ENCODE results near the gene PSTPIP1. TPM values are rescaled to one million over a fixed set of nuclear protein-coding genes. Genes with fewer than 3 reads are reported as not detected.

The PSTPIP1 gene
- total RNA-seq, 6 experiments from 2014 or later, result 1.2 to 4.9 (median 2.2) TPM

DNA sequence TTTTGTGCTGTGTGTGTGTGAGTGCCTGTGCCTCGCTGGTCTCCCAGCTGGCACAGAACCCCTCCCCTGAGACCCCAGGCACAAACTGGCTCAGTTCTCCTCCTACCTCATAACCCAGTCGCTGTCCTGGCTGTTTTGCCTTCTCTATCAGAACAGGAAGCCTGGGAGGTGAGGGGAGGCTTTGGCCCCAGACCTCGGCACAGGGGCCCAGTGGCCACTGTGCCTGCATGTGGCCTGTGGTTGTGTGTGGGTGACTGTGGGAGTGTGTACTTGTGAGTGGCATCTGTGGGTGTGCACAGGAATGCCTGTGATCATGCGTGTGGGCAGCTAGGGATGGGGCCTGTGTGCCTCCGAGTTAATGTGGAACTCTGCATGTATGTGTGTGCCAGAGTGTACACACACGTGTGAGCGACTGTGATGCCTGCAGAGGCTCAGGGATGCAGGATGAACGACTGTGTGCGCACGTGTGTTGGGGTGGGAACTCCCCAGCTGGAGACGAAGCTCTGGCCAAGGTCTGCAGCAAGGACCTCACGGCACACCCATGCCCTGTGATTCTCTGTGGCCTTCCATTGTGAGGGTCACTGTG is 32.3 kb downstream of the PSTPIP1 start:
- no peaks in the 10 kb centered on the region for H3K9me3 ChIP-seq
- no peak for TF ChIP-seq POLR2A (IDR thresholded peaks at IDR 0.05)
- H3K4me3 ChIP-seq, result no peak overlapping the region
- H3K36me3 ChIP-seq, result no peaks in the 10 kb centered on the region
- intact Hi-C loops (cut with DNase I), result loop anchor here in 1 of 2 donors (10.0 kb wide), 1 partner anchor 518 kb away; no protein-coding TSS in a partner anchor
- H3K4me1 ChIP-seq, result no peaks in the 10 kb centered on the region
- WGBS (ENCODE audit: insufficient coverage, low coverage, low lambda C conversion rate, missing lambda C conversion rate), result 90% methylated on average over 2 of the region's 12 CpGs
- no peaks in the 10 kb centered on the region for H3K27me3 ChIP-seq
- no peak overlapping the region for H3K27ac ChIP-seq
- DNase-seq (peak in 2 of 3 donors; percentile 11 to 44), ATAC-seq (no peak)

DNA sequence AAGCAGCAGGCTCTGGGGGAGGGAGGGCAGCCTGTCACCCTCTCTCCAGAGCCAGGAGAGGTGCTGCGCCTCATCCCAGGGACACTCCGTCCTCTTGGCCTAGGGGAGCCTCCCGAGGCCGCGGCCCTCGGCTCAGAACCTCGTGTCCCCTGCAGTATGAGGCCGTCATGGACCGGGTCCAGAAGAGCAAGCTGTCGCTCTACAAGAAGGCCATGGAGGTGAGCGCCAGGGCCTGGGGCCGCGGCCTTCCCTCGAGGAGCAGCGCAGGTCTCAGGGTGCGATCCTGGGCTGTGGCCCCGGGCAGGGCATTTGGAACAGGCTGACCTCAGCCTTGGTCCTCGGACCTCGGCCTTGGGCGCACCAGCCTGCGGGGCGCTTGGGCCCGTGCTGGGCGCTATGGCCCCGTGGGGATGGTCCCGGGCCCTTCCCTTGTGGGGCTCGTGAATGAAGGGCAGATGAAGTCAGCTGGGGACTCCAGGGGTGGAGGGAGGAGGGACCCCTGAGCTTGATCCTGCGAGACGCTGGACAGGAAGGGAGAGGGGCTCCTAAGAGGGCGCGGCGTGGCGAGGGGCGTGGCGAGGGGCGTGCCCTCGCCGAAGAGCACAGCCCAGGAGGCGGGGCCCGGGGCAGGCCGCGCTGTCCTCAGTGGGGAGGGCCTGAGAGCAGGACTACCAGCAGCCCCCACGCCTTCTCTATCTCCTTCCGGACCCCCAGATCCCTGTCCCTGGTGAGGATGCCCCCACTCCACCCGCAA is 32.9 kb downstream of the PSTPIP1 start:
- H3K9me3 ChIP-seq, result no peaks in the 10 kb centered on the region
- WGBS (ENCODE audit: insufficient coverage, low coverage, low lambda C conversion rate, missing lambda C conversion rate), result 63% methylated on average over 7 of the region's 45 CpGs
- no peaks in the 10 kb centered on the region for H3K4me1 ChIP-seq
- ATAC-seq (peak in 2 of 4 donors; percentile 8 to 10), DNase-seq (peak; percentile 16 to 48 (median 45))
- intact Hi-C loops (cut with DNase I), result loop anchor here in 1 of 2 donors (10.0 kb wide), 1 partner anchor 517 kb away; no protein-coding TSS in a partner anchor
- no peaks in the 10 kb centered on the region for H3K27me3 ChIP-seq
- TF ChIP-seq POLR2A (IDR thresholded peaks at IDR 0.05), result no peak
- TF ChIP-seq, protein P1, sequence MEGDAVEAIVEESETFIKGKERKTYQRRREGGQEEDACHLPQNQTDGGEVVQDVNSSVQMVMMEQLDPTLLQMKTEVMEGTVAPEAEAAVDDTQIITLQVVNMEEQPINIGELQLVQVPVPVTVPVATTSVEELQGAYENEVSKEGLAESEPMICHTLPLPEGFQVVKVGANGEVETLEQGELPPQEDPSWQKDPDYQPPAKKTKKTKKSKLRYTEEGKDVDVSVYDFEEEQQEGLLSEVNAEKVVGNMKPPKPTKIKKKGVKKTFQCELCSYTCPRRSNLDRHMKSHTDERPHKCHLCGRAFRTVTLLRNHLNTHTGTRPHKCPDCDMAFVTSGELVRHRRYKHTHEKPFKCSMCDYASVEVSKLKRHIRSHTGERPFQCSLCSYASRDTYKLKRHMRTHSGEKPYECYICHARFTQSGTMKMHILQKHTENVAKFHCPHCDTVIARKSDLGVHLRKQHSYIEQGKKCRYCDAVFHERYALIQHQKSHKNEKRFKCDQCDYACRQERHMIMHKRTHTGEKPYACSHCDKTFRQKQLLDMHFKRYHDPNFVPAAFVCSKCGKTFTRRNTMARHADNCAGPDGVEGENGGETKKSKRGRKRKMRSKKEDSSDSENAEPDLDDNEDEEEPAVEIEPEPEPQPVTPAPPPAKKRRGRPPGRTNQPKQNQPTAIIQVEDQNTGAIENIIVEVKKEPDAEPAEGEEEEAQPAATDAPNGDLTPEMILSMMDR (IDR thresholded peaks at IDR 0.05), result no peak
- H3K27ac ChIP-seq, result no peak overlapping the region
- no peak overlapping the region for H3K4me3 ChIP-seq
- no peaks in the 10 kb centered on the region for H3K36me3 ChIP-seq

DNA sequence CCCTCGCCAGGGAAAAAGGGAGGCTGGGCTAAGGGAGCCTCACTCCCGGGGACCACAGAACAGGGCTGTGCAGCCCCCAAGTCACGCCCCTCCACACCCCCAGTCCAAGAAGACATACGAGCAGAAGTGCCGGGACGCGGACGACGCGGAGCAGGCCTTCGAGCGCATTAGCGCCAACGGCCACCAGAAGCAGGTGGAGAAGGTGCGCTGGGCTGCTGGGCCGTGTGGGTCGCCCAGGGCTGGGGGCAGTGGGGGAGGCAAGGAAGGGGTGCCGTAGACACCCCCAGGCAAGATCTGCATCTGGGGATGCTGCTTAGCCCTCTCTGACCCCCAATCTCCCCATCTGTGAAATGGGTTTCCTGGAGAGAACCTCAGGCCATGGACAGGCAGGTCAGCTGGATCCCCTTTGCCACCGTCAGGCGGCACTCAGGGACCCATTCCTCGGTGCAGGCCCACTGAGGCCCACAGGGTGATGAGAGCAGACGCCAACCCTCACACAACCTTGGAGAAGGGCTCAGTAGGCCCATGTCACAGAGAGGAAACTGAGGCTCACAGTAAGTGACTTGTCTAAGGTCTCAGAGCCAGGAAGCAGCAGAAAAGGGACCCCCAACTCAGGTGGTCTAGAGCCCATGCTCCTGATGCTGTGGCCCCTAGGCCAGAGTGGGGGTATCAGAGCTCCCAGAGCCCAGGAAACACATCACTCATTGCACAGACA is 33.7 kb downstream of the PSTPIP1 start:
- ATAC-seq (no peak), DNase-seq (peak; percentile 14 to 45 (median 38))
- no peaks in the 10 kb centered on the region for H3K36me3 ChIP-seq
- intact Hi-C loops (cut with DNase I), result loop anchor here in 1 of 2 donors (10.0 kb wide), 1 partner anchor 516 kb away; no protein-coding TSS in a partner anchor
- WGBS (ENCODE audit: insufficient coverage, low coverage, low lambda C conversion rate, missing lambda C conversion rate), result 29% methylated on average over 4 of the region's 22 CpGs
- H3K4me3 ChIP-seq, result no peak overlapping the region
- TF ChIP-seq, protein P1 (IDR thresholded peaks at IDR 0.05), result no peak
- no peak for TF ChIP-seq POLR2A (IDR thresholded peaks at IDR 0.05)
- no peaks in the 10 kb centered on the region for H3K4me1 ChIP-seq
- no peaks in the 10 kb centered on the region for H3K27me3 ChIP-seq
- no peak overlapping the region for H3K27ac ChIP-seq
- no peaks in the 10 kb centered on the region for H3K9me3 ChIP-seq

DNA sequence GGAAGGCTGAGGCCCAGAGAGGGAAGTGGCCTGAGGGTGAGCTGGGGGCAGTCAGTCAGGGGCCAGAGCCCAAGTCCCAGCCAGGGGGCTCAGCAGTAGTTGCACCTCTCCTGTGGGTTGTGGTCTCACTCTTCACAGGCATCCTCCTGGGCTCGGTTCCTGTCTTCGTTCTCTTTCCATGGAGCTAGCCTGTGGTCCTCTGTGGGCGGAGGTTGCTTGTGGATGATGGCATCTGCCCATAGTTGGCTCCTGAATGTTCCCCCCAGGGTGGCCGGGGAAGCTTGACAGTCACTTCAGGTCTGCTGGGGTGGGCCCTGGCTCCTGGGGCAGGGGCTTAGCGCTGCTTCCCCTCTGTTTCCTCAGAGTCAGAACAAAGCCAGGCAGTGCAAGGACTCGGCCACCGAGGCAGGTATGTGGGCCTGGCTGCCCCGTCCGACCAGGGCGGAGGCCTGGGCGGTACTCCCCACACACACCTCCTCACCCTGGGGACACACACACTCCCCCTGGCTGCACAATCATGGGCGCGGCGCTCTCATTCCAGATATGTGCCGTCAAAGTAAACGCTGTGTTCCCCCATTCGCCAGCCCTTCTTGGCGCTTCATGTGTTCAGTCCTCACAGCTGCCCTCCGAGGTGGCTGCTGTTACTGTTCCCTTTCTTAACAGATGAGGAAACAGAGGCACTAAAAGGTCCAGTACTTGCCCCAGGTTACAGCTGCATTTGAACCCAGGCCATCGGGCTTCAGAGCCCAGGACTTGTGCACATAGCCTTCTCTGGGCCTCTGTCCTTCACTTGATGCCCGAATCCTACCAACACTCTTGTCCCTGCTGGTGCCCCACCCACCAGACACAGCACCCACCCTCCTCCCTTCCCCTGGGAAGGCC is 34.5 kb downstream of the PSTPIP1 start:
- 86% methylated on average over 9 of the region's 21 CpGs for WGBS (ENCODE audit: insufficient coverage, low coverage, low lambda C conversion rate, missing lambda C conversion rate)
- Histone ChIP-seq H3K36me3 (no peaks in the 10 kb centered on the region), H3K27ac (no peak overlapping the region), H3K4me3 (no peak overlapping the region), H3K4me1 (no peaks in the 10 kb centered on the region), H3K9me3 (no peaks in the 10 kb centered on the region), H3K27me3 (no peaks in the 10 kb centered on the region)
- ATAC-seq (no peak), DNase-seq (peak; percentile 11 to 33 (median 31))
- TF ChIP-seq POLR2A (IDR thresholded peaks at IDR 0.05), result no peak
- TF ChIP-seq, protein P1 (IDR thresholded peaks at IDR 0.05), result no peak
- intact Hi-C loops (cut with DNase I), result loop anchor here in 1 of 2 donors (10.0 kb wide), 1 partner anchor 515 kb away; no protein-coding TSS in a partner anchor

Data from right lobe of liver (tissue), 6 donors.